Measurements from ENCODE around the gene CDH23.

CDH23 gene

GRCh38 chr10:71613261-71613777 lies 216.6 kb downstream of the CDH23 start:
- no peak for DNase-seq

GRCh38 chr10:71613877-71614276 lies 217.2 kb downstream of the CDH23 start:
- DNase-seq: no peak

- DNase-seq: no peak
These were observed 218.2 kb downstream of the CDH23 start for GRCh38 chr10:71614946-71615345.

GRCh38 chr10:71615538-71616329 lies 219.0 kb downstream of the CDH23 start:
- no peak for DNase-seq

- no peak for DNase-seq
These were observed 220.3 kb downstream of the CDH23 start for GRCh38 chr10:71616817-71617654.

GRCh38 chr10:71618176-71618575 lies 221.5 kb downstream of the CDH23 start:
- DNase-seq: no peak

GRCh38 chr10:71618598-71618997 lies 221.9 kb downstream of the CDH23 start:
- DNase-seq: no peak

GRCh38 chr10:71620642-71621041 lies 223.9 kb downstream of the CDH23 start:
- DNase-seq: no peak

- no peak for DNase-seq
These were observed 224.8 kb downstream of the CDH23 start for GRCh38 chr10:71621231-71622153.

GRCh38 chr10:71622154-71622526 lies 225.4 kb downstream of the CDH23 start:
- DNase-seq: no peak

- DNase-seq: no peak
These were observed 225.9 kb downstream of the CDH23 start for GRCh38 chr10:71622616-71623015.

- no peak for DNase-seq
These were observed 226.6 kb downstream of the CDH23 start for GRCh38 chr10:71623098-71623985.

GRCh38 chr10:71623986-71624291 lies 227.2 kb downstream of the CDH23 start:
- DNase-seq: no peak

GRCh38 chr10:71625445-71626175 lies 228.9 kb downstream of the CDH23 start:
- no peak for DNase-seq

- no peak for DNase-seq
These were observed 230.7 kb downstream of the CDH23 start for GRCh38 chr10:71627230-71627939.

- no peak for DNase-seq
These were observed 231.2 kb downstream of the CDH23 start for GRCh38 chr10:71627956-71628355.

- no peak for DNase-seq
These were observed 232.4 kb downstream of the CDH23 start for GRCh38 chr10:71629131-71629530.

GRCh38 chr10:71630168-71630567 lies 233.4 kb downstream of the CDH23 start:
- no peak for DNase-seq

GRCh38 chr10:71631007-71631861 lies 234.5 kb downstream of the CDH23 start:
- DNase-seq: no peak

Measured in NCI-H1436 treated with DMSO at 0.1 percent for 48 hours (cell line).